GM21576 (cell line): ENCODE results near the gene RNF44.
"Not testable (repeated sequence)": the region's sequence is repeated elsewhere in the genome, so short reads cannot be mapped to it uniquely, and the experiment has no call there.

ENCODE experiments used
- ATAC-seq: cut with Tn5 transposase; IDR thresholded peaks from one replicate; pipeline ENCODE4 v1.9.1; 2021; ENCODE audit warnings: mild to moderate bottlenecking, moderate library complexity; ENCODE audit not compliant: unreplicated experiment

Gene RNF44

GRCh38 chr5:176553260-176554085 lies 16.3 kb upstream of the RNF44 start:
- ATAC-seq, result no peak

GRCh38 chr5:176552332-176552869 lies 15.2 kb upstream of the RNF44 start:
- ATAC-seq, result no peak

DNA sequence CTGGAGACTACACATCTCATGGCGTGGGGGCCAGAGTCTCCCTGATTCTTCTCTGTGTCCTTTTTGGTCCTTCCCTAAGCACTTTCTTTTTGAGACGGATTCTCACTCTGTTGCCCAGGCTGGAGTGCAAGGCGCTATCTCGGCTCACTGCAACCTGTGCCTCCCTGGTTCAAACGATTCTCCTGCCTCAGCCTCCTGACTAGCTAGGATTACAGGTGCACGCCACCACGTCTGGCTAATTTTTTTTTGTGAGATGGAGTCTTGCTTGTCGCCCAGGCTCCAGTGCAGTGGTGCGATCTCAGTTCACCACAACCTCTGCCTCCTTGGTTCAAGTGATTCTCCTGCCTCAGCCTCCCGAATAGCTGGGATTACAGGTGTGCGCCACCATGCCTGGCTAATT lies 13.7 kb upstream of the RNF44 start:
- not testable (repeated sequence) for ATAC-seq

DNA sequence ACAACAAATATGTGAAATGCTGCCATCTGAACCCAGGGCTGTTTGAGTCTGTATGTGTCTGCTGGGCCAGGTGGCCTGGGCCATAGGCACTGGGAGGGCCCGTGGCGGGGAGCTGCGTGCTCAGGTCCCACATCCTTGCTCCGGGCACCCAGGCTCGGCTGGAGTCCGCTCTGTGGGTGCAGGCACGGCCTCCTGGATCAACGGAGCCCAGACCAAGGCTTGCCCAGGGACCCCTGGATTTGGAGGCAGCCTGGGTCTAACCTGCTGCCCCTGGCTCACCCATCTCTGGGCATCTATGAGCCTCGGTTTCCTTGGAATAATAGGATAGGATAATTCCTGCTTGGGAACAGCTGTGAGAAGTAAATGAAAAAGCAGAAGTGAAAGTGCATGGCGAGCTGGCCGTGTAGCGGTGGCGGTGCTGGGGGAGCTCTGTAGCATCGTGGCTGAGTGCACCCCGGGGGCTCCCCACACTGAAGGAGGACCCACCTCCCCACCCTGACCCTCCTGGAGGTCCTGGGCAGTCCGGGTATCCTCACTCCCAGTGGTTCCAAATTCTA lies 13.2 kb upstream of the RNF44 start:
- no peak for ATAC-seq

- ATAC-seq, result no peak
Measured at GRCh38 chr5:176549871-176550270, 12.7 kb upstream of the RNF44 start.

DNA sequence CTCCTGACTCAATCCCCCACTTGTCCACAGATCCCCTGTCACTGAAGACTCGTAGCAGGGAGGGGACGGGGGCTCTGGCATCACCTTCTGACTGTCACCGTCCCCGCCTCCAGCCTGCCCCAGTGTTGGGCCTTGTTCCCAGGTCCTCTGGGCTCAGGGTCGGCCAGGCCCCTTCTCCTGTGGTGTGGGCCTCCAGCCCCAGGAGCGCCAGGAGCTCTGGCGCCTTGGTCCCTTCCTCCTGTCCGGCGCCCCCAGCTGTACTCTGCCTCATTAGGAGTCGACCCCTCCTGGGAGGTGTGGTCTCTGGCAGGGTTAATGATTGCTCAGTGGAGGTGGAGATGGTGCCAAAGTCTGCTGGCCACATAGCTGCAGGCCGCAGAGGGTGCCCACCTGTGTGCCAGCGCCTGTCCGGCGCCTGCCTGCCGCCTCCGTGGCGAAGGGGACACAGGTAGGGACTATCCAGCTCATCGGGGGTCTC lies 11.8 kb upstream of the RNF44 start, which contains the start of gene CDHR2:
TSS of gene CDHR2 (plus strand) at position 376 of the 478 bp plus-strand sequence. CDS start 16,011 bp downstream, outside the sequence.
- ATAC-seq, result no peak

GRCh38 chr5:176547802-176548201 lies 10.6 kb upstream of the RNF44 start:
- ATAC-seq, result no peak

GRCh38 chr5:176545737-176546509 lies 8.7 kb upstream of the RNF44 start:
- ATAC-seq, result no peak

DNA sequence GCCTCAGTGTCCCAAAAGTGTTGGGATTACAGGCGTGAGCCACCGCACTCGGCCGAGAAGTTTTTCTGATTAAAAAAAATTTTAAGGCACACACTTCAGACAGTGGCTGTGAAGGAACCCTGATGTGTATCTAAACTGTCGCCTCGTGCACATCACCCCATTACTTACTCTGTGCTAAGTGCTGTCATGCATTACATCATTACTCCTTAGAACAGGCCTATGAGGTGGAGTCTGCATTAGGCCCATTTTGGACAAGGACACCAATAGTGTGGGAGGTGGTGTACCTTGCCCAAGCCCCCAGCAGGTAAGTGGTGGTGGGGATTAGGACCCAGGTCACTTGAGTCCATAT lies 8.2 kb upstream of the RNF44 start:
- no peak for ATAC-seq

DNA sequence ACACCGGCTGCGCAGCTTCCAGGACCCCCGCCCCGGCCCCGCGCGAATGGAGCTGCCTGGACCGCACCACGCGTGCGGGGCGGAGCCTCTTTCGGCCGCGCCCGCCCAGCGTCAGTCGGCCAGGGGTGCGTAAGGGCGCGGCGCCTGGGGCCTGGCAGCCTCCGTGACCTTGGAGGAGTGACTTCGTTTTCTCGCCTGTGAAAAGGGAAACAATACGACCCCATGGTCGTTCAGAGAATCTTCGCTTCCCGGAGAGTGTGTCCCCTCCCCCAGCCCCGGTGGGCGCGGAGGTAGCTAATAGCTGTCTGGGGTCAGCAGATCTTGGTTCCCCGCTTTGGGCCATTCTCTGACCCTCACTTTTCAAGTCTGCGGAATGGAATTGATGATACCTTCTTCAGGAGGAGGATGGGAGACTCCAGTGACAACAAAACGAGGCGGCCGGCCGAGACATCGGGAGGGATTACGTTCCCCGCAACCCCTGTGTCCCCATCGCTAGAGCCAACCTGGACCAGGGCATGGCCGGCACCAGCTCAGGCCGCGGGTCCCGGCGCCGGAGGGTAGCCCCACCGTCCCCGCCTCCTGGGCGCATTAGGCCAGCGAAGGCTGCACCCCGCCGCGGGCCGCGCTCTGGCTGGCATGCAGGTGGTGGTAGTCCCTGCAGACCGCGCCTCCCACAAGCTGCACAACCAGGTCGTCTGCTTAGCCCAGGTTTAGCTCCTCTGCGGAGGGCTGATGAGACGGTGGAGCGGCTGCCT lies 6.4 kb upstream of the RNF44 start:
- ATAC-seq, result peak; percentile 54

GRCh38 chr5:176542596-176543427 lies 5.6 kb upstream of the RNF44 start:
- ATAC-seq, result peak; percentile 46

DNA sequence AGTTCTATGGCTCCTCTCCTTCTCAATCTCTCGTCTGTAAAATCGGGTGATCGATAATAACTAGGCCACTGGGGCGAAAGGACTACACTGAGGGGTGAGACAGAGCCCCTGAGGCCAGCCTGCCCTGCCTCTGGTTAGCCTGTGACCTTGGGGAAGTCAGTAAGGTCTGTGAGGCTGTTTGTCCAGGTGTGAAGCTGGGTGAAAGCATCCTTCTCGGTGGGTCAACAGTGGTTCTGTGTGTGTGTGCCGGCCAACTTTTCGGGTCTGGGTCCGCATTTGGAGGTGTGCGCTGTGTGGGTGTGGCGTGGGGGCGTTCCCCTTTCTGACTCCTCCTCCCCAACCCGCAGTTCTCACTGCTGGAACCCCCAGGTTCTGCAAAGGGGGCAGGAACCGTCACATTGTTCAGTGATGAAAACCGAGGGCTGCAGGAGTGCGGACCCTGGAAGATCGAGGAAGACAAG lies 5.0 kb upstream of the RNF44 start:
- ATAC-seq, result no peak

- ATAC-seq, result no peak
Measured at GRCh38 chr5:176541338-176542134, 4.3 kb upstream of the RNF44 start.

DNA sequence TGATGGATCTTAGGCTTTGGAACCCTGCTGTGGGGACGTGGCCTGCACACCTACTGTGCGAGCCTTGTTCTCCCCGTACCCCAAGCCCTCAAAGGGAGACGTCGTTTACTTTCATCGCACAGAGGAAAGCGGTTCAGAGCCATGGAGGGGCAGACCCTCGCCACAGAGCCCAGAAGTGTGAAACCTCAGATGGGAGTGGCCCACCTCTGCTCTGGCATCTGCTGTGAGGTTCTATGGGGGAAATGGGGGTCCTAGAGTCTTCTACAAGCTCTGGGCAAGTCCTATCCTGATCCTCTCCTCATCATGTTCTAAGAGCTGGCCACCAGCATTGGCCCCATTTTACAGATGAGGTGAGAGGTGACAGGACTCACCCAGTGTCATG lies 3.7 kb upstream of the RNF44 start:
- ATAC-seq, result no peak

- no peak for ATAC-seq
Measured at GRCh38 chr5:176540476-176540899, 3.3 kb upstream of the RNF44 start.

DNA sequence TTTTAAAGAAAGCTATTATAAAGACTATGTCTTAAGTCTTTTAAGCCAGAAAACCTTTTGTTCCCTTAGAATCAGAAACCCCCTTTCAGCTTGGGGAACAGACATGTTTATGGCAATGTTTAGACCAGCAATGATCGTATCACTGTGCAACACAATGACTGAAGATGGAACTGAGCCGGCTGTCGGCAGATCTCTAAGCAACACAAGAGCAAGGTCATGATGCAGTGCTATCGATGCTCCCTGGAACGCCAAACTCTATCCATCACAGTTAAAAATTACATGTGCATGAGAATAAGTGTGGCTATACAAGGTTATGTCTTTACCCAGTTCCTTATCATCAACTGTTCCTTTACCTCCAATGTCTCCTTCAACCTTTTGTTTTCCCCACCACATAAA lies 1.8 kb upstream of the RNF44 start:
- ATAC-seq, result no peak

- ATAC-seq, result no peak
Measured at GRCh38 chr5:176538230-176538988, 1.2 kb upstream of the RNF44 start.

DNA sequence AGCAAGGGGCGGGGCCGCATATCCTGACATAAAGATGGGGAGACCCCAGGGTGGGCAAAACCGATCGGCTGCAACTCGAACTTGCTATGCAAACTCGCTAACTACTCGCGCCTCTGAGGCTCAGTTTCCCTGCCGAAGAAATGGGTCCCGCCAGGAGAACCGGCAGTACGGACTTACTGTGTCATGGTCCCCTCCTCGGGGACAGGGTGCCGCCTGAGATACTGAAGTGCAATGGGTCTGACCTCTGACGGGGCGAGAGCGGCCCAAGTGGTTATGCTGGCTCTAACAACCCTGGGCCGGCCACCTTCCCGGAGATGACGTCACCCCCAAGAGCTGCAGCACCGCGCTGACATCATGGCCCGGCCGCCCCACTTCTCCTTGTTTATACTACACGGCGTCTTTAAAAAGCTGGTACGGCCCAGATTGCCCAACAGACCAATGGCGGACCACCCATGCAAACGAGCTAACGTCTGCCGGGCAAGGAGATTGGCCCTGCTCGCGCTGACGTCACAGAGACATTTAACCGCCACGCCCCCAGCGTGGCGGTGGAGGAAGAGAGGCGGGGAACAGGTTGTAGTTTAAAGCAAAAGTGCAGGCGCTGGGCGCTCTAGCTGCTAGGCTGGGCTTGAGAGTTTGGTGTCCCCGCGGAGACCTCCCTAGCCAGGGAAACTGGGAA lies 490 bp upstream of the RNF44 start:
- peak; percentile 63 for ATAC-seq
